Hepatocyte (in vitro differentiated cells): ENCODE results near the gene CELF4.

Source experiments
- CTCF ChIP-seq: fragments of 200-600 bp; sonication (generic); IDR thresholded peaks from 2 replicates; pipeline ENCODE4 v1.5.1; 2016; ENCODE audit warnings: antibody characterized with exemption, mild to moderate bottlenecking; ENCODE audit not compliant: poor library complexity
- EZH2 ChIP-seq: fragments of 200-600 bp; sonication (generic); IDR thresholded peaks from 2 replicates; pipeline ENCODE4 v1.6.1; 2016; ENCODE audit warnings: antibody characterized with exemption, mild to moderate bottlenecking, borderline replicate concordance
- EZH2phosphoT487 ChIP-seq: fragments of 200-600 bp; sonication (generic); IDR thresholded peaks from one replicate; pipeline ENCODE4 v1.6.1; 2018; ENCODE audit warnings: antibody characterized with exemption, mild to moderate bottlenecking, low read depth, moderate library complexity; ENCODE audit not compliant: unreplicated experiment, severe bottlenecking

DNA sequence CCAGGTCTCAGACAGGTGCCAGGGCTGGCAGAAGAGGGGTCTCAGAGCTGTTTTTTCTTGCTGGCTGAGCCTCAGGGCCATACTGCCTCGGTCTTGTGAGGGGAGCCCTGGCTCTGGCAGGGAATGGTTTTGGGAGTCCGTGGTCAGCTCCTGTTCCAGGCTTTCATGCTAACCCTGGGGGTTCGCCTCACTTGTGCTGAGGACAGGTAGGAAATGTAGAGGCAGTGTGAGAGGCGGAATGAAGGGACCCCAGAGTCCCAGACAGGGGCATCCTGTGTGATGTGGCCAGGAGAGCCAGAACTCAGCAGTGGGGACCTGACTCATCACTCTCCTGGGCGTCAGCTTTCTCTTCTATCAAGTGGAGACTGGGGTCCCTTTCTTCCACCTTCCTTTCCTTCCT is 5.7 kb upstream of the CELF4 start:
- TF ChIP-seq CTCF, result no peak
- no peak for TF ChIP-seq EZH2
- no peak for TF ChIP-seq EZH2phosphoT487
